22Rv1 (cell line): ENCODE data around the gene PRMT9.
A peak's percentile ranks its signal among the peaks of the same experiment; 100 is the strongest.

Source experiments
- ZFX ChIP-seq: fragments of 450-650 bp; IDR thresholded peaks from 2 replicates; pipeline ENCODE4 v1.6.1; 2017; ENCODE audit warnings: antibody characterized with exemption, borderline replicate concordance
- TF ChIP-seq, protein P1 (sequence below): fragments of 450-650 bp; IDR thresholded peaks from 2 replicates; pipeline ENCODE4 v1.5.1; 2017; ENCODE audit warnings: mild to moderate bottlenecking

- TF ChIP-seq, protein P1, sequence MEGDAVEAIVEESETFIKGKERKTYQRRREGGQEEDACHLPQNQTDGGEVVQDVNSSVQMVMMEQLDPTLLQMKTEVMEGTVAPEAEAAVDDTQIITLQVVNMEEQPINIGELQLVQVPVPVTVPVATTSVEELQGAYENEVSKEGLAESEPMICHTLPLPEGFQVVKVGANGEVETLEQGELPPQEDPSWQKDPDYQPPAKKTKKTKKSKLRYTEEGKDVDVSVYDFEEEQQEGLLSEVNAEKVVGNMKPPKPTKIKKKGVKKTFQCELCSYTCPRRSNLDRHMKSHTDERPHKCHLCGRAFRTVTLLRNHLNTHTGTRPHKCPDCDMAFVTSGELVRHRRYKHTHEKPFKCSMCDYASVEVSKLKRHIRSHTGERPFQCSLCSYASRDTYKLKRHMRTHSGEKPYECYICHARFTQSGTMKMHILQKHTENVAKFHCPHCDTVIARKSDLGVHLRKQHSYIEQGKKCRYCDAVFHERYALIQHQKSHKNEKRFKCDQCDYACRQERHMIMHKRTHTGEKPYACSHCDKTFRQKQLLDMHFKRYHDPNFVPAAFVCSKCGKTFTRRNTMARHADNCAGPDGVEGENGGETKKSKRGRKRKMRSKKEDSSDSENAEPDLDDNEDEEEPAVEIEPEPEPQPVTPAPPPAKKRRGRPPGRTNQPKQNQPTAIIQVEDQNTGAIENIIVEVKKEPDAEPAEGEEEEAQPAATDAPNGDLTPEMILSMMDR: peak; percentile 4; the same call in 1 of the 2 replicates
- no peak for TF ChIP-seq ZFX
Observed at GRCh38 chr4:147731580-147732517, 47.9 kb upstream of the PRMT9 start, which contains the start of gene ARHGAP10.
